NCI-H2227 (cell line): ENCODE measurements around the gene CYP4A22.
A peak's percentile ranks its signal among the peaks of the same experiment; 100 is the strongest.
"Not testable (repeated sequence)": the region's sequence is repeated elsewhere in the genome, so short reads cannot be mapped to it uniquely, and the experiment has no call there.

Experiments used
- DNase-seq: peaks from one replicate; lab custom pipeline; 2025; ENCODE audit not compliant: unreplicated experiment; lab: John Stamatoyannopoulos, UW

Gene CYP4A22

DNA sequence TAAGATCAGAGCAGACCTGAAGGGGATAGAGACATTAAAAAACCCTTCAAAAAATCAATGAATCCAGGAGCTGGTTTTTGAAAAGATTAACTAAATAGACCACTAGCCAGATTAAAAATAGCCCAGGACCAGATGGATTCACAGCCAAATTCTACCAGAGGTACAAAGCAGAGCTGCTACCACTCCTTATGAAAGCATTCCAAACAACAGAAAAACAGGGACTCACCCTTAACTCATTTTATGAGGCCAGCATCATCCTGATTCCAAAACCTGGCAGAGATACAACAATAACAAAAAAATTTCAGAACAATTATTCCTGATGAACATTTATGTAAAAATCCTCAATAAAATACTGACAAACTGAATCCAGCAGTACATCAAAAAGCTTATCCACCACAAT, 19.2 kb downstream of the CYP4A22 start:
- not testable (repeated sequence) for DNase-seq

- DNase-seq, result not testable (repeated sequence)
Measured at GRCh38 chr1:47157957-47158356, 20.7 kb downstream of the CYP4A22 start.

GRCh38 chr1:47160716-47161115, 23.5 kb downstream of the CYP4A22 start:
- no peak for DNase-seq

DNA sequence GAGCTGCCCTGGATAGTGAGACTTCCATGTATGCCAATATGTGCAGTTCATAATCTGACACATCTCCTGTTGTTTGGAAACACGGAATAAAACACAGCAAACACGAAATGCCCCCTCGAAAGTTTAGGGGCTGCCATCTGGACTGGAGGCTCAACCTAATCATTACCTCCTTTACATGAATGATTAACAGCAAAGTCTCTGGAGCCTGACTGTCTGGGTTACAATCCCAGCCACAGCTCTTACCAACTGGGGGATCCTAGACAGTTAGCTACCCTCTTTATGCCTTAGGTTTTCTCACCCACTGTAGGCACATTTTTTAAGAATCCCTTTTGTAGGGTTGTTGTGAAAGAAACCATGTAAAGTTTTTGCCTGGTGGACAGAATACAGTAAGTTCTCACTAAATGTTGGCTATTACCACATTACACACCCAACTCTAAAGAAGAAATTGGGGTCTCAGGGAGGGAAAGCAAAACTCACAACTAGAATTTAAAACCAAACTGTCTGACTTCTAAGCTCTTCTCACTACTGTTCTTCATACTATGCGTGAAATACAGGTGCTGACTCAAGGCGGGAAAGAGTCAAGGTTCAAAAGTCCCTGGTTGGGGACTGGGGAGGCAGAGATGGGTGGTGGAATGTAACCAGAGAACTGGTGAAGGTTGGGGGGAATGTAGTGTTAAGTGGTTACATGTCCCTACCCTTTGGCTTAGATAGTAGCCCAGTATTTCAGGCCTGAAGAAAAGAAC, 24.2 kb downstream of the CYP4A22 start:
- DNase-seq, result no peak

DNA sequence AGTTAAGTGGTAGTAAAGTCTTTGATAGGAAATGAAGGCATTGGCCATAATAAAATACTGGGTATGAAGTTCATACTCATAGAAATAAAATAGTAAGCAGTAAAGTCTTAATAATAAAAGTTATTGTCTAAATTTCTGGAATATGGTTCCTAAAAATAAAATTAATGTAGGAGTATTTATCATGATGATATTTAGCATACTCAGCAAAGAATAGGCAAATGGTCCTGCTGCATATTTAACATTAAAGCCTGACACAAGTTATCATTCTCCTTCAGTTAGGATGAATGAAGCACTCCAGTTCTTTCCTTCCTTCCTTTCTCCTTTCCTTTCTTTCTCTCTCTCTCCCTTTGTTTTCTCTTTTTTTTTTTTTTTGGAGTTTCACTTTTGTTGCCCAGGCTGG, 27.3 kb downstream of the CYP4A22 start:
- no peak for DNase-seq

GRCh38 chr1:47172782-47173181, 35.5 kb downstream of the CYP4A22 start:
- no peak for DNase-seq

GRCh38 chr1:47174656-47175020, 37.4 kb downstream of the CYP4A22 start:
- no peak for DNase-seq

DNA sequence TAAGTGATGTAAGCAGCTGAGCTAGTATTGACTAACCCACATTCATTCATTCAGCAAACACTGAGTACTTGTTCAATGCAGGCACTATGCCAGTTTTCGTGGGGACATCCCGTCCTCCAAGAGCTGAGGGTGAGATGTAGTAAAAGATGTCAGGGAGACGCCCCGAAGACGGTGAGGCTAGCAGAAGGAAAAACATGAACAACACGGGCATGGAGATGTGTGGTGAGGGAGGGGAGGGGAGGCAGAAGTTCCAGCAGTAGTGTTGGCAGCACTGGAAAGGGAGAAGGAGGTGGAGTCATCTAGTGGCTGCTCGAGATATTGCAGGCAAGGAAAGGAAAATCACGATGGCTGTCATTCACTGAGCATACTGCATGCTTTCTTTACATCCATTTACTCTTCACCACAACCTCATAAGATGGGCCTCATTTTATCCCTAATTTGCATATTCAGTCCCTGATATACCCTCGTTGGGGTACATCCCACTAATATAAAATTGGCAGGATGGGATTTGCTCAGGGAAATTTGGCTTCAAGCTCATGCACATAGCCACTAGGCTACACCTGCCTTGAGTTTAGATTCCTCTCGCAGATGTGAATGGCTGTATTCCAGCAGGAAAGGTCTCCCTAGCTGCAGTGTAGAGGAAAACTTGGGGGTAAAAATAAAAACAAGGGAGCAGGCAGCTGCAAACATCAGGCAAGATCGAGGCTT, 38.1 kb downstream of the CYP4A22 start:
- DNase-seq, result peak; percentile 71

- DNase-seq, result no peak
Measured at GRCh38 chr1:47178020-47178419, 40.8 kb downstream of the CYP4A22 start.

DNA sequence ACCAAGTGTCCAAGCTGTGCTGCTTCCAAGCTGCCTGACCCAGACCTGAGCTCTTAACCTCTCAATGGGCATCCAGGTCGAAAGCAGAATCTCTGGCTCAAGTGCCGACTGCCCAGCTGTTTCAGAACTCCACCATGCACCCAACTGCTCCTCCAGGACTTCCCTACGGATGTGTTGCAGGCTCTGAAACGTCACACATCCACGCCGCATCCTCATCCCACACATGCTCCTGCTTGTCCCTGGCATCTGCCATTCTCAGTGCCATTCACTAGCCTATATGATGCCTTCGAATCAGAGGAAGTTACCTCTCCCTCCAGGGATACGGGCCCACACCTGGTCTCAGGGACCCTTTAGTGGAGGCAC, 41.4 kb downstream of the CYP4A22 start:
- peak; percentile 51 for DNase-seq

DNA sequence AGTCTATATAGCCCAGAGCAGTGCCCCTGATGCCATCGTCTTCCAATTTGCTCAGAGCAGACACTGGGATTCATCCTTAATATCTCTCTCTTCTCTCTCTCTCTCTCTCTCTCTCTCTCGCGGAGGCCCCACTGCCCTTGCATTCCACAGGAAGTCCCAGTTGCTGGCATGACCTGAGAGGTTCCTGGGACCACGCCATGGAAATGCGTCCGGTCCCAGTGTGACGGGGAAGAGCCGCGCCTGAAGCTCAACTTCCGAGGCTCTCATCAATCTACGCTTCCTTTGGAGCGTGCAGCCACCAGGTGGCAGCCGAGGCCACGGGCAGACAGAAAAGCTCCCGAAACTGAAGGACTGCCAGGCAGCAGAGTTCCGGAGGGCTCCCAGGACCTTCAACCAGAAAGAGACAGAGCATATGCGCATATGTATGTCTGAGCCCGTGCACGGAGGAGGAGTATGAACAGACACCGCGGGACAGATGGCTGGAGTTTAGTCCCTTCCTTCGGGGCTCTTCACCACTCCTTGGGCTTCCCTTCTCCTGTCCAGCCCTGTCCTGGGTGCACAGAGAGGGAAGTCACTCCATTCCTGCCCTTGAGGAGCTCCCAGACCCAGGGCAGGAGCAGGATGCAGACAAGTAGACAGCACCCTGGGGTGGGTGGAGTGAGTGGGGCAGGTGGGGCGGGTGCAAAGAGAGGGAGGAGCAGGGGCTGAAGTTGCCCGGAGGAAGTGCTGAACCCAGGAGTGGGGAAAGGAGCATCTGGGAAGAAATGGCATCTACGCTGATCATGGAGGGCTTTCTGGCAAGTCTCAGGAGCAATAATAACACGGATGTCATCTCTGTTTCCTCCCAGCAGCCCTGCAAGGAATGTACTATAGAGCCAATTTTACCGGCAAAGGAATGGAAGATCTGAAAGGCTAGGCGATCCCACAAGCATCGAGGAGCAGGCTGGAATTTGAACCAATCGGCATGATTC, 42.1 kb downstream of the CYP4A22 start:
- DNase-seq, result peak; percentile 97

- DNase-seq, result no peak
Measured at GRCh38 chr1:47179988-47180563, 42.8 kb downstream of the CYP4A22 start.

- DNase-seq, result no peak
Measured at GRCh38 chr1:47180603-47181094, 43.4 kb downstream of the CYP4A22 start.

DNA sequence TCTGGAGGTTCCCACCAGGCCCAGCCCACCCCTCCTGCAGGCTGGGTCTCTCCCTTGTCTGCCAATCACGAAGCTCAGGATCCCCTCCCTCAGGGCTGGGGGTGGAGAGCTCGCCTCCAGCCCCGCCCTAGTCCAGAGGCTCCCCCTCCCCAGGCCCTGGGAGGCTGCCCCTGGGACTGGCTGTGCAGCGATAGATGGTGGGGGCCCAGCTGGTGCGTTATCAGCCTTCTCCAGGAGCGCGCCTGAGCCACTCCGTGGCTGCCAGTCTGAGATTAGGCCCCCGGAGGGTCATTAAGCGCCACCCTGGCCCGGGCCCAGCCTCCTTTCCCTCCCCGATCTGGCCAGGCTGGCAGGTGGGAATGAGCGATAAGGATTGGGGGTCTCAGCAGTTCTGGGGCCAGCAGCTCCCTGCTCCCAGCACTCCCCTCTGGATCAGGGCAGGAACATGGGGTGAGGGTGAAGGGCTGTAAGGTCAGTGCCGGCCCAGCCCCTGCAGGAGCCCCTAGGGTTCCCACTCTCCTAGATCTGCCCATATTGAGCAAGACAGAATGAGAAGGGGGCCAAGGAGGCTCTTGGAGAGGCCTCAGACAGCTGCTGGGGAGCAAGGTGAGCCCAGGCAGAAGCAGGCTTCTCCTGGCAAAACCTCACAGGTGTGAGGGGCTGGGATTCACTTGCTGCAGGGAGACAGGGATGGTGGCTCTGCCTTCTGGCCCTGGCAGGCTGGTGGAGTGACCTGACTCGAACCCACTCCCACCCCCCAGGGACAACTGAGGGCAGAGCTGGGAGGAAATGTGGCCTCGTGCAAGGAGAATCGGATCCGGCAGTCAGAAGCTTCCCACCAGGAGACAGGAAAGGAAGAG, 44.1 kb downstream of the CYP4A22 start:
- DNase-seq, result peak; percentile 75

DNA sequence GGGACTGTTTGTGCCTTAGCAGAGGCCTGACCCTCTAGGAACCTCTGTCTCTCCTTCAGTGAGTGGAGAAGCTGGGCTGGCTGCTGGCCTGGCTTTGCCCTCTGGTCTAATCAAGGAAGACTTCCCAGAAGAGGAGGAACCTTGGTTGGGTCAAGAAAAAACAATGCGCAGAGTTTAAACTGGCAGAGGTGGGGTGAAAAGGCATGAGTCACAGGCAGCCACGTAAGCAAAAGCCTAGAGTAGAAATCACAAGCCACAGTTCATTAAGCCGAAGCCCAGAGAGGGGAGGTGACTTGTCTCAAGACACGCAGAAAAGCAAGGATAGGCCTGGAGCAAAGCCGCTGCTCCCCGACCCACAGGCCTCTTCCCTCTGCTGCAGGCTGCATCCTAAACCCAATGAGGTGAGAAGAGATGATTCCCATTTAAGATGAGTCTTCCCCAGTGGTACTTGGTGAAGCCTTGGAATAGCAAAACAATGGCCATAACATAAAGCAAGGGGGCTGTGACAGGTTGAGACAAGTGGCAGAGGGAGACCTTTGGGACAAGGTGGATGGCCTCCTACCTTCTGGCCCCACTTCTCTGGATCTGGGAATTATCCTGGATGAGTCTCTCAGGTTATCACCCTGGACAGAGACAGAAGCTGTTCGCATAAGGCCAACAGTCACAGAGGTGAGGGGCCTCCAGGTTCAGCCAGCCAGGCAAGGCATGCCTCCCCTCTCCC, 44.9 kb downstream of the CYP4A22 start:
- DNase-seq, result no peak

DNA sequence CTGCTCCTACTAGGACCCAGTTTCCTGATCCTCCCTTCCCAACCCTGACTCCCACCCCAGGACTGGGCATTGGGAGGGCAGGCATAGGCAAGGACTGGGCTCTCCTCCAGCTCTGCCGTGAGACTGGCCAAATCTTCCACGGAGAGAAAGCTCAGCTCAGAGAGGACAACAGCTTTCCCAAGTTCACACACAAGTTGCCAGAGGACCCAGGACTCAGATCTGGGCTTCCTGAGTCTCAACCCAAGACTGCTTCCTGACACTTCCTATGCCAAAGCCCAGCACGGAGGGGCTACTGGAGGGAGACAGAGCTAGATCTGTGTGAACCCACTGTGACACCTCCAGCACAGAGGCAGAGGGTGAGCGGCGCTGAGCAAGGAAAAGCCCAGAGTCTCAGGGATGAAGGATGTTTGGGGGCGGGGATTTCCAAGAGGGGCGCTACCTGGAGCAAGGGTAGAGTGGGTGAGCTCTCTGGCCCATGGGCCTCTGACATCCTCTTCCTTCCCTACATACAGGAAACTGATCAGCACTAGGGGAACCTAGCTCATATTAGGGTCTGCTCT, 45.5 kb downstream of the CYP4A22 start:
- no peak for DNase-seq

DNA sequence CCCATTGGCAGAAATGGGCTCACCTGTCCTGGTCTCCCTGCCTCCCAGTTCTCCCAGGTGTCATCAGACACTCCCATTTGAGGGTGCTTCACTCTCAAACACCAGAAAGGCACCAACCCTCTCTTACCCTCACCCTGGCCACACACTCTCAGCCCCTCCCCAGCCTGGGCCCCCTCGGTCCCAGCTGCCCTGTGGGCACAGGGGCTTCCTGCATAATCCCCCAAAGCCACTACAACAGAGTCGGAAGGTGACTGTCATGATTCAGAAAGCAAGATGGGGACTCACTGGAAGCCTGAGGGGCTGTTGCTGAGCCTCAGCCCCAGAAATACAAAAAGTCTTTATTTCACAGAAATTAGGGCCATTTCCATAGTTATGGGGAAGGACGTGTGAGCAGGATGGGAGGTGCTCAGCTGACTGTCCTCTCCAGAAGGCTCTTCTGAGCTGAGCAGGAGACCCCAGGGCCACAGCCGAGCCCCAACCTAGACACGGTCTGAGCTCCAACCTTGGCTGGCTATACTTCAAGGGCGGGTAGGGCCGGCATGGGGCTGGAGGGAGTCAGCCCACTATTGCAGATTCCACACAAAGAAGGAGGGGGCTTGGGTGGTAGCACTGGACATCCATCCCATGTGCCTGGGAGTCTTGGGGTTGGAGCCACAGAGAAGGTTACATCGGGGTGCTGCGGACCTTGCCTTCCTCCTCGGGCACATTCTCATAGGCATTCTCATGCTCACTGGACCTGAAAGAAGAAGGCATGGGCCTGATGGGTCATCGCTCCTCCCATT, 46.3 kb downstream of the CYP4A22 start:
- DNase-seq, result no peak

DNA sequence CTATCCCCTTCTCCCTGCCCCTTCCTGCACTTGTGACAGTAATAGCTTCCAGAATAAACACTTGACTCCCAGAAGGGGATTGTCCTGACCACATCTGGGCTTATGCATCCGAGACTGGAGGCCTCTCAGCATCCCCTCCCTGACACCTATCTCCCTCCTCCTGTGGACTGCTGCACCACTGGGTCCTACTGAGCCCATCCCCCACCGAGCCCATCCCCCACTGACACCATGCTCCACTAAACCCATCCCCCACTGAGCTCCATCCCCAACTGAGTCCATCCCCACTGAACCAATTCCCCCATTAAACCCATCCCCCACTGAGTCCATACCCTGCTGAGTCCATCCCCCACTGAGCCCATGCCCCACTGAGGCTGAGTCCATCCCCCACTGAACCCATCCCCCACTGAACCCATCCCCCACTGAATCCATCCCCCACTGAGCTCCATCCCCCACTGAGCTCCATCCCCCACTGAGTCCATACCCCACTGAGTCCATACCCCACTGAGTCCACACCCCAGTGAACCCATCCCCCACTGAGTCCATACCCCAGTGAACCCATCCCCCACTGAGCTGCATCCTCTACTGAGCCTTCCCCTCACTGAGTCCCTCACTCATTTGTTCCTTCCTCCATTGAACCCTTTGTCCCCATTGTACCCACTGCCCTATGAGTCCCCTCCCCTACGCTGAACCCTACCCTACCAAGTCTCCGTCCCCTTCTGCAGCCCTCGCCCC, 47.0 kb downstream of the CYP4A22 start:
- no peak for DNase-seq
